Putamen (tissue), 1 donor: ENCODE measurements around the gene SPEM3.
A peak's percentile ranks its signal among the peaks of the same experiment; 100 is the strongest.
"Not testable (repeated sequence)": the region's sequence is repeated elsewhere in the genome, so short reads cannot be mapped to it uniquely, and the experiment has no call there.

Experiments
- DNase-seq: peaks from one replicate; pipeline ENCODE4 v3.0.0-alpha.2; 2016; ENCODE audit warnings: low spot score

Gene SPEM3

DNA sequence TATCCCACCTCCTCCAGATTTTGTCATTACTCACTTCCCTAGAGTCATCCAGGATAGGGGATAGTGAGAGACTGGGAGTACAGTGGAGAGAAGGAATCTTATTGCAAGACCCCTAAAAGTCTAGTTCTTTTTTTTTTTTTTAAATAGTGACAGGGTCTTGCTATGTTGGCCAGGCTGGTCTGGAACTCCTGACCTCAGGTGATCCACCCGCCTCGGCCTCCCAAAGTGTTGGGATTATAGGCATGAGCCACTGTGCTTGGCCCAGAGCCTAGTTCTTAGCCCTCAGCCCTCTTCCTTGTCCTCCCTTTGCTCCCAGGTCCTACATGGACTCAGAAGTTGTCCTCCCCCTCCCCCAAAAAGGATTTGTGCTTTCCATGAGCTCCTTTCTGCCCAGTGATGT, 13.5 kb downstream of the SPEM3 start:
- DNase-seq: no peak

DNA sequence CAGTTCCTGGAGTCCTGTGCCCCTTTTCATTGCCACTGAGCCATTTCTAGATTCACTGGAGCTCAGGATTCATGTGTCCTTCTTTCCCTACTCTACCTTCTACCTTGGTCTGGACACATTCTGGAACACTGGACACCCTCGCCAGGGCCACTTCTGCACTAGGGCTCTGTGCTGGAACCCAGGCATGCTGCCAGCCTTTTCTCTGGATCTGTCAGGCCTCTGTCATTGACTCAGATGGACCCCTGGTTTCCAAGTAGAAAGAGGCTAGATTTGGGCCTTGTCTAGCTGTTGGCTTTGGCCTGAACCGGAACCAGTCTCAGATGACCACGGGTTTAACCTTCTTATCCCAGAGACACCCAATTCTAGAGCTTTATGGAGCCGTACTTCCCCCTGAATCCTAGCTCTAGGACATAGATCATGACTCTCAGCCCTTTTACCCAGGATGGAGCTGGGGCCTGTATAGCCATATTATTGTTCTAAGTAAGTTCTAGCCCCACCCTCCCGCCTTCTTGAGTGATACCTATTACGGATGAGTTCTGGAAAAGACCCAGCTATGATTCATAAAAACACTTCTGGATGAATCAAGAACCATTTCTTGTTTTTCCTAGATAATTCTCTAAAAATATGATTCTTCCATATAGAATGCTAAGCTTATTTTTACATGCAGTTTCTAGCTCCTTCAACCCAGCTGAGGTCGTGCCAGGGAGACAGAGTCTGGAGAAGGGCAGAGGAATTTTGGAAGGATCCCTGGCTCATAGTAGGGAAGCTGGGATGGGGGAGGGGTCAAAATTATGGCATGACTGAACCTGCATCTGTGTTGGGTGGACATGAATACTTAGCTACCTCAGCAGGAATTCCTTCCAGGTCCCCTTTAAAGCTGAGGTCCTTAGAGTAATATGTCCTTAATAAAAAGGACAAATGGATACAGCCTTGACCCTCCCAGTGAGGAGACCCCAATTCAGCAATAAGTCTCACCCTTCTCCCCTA, 15.1 kb downstream of the SPEM3 start:
- no peak for DNase-seq

DNA sequence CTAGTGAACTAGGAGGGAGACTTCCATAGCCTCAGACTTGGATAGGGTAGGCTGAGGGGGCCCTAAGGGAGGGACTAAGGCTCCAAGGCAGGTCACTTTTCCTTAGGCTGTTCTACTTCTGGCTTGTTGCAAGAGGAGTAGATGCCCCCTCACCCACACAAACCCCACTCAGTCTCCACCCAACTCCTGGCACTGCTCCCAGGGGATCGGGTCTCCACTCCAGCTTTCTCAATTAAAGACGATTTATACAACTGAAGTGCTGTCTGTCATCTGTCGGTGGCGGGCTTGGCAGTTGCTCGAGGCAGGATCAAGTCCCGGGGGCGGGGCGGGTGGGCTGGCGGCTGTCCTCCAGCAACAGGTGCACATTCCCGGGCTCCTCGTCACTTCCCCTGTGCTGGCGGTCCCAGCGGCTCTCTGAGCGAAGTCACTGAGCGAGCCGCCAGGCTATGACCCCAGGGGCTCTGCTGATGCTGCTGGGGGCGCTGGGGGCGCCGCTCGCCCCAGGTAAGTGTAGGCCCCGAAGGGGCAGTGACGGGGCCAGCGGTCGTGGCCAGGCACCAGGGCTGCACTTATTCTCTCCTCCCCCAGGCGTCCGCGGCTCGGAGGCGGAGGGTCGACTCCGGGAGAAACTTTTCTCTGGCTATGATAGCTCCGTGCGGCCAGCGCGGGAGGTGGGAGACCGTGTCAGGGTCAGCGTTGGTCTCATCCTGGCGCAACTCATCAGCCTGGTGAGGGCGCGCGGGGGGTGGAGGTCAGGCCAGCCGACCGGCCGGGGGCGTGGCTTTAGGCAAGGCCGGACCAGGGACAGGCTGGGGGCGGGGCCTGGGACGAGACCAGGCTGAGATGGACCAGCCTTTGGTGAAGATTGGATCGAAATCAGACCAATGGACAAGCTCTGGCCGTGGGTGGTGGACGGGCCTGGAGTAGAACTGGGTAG, 16.3 kb downstream of the SPEM3 start, which contains the start of gene CHRNB1:
TSS of gene CHRNB1 (plus strand) at position 380 of the 937 bp plus-strand sequence. CDS start at position 447, 67 bp downstream.
- DNase-seq: peak; percentile 80

GRCh38 chr17:7445619-7445968, 16.9 kb downstream of the SPEM3 start:
- no peak for DNase-seq

GRCh38 chr17:7448461-7448860, 19.8 kb downstream of the SPEM3 start:
- no peak for DNase-seq

DNA sequence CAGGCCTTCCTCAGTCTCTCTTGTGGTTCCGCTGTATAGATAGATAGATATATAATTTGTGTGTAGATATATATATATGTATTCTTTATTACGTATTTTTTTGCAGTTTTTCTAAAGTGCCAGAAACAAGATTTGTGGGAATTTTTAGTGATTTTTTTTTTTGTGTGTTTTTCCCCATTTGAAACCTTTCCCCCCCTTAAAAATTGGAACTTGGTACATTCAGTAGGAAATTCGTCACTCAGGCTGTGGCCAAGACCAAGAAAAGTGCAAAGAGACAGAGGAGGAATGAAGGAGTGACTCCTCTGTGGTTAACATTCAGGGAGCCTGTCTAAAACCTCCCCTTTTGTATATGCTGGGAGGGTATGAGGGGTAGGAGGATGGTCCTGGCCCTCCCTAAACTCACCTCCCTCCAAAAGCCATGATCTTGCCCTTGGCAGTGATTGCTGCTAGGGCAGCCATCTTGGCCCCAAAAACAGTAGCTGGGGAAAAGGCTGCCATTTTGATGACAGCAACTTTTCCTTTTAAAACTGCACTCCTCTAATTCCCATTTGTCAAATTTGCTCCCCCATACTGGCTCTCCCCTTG, 31.4 kb downstream of the SPEM3 start:
- no peak for DNase-seq

DNA sequence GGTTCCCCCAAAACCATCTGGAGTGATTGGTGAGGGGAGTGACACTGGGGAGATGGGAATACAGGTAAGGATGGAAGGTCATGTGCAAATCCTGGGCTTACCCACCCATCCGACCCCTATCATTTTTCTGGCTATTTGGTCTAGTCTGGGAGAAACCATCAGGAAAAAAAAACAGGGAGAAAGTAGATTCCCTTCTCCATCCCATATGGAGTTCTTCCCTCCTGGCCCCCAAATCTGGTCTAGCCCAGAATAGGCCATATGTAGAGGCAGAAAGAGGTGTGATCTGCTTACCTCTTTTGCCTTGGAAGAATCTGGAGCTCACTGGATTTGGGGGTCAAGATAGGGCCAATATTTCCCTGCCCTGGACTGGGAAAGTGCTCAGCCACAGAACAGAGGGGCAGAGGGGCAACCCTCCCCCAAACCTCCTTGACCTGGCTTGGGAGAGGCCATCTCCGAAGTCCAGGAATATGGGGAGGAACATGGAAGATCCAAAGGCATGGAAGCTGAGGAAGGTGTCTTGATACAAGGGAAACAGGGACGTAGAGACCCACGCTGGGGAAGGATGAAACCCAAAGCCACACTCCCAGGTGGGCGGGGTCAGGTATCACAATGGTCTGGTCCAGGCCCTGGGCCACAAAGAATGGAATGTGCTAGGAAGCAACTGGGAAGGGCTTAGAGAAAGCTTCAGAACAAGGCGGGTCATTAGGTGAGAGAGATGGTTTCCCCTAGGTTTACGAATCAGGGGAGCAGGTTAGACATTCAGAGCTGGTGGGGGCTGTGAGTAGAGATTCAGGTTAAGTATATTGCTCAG, 32.4 kb downstream of the SPEM3 start:
- DNase-seq: no peak

GRCh38 chr17:7462474-7463371, 34.1 kb downstream of the SPEM3 start:
- DNase-seq: no peak

GRCh38 chr17:7463372-7463846, 34.8 kb downstream of the SPEM3 start:
- no peak for DNase-seq

DNA sequence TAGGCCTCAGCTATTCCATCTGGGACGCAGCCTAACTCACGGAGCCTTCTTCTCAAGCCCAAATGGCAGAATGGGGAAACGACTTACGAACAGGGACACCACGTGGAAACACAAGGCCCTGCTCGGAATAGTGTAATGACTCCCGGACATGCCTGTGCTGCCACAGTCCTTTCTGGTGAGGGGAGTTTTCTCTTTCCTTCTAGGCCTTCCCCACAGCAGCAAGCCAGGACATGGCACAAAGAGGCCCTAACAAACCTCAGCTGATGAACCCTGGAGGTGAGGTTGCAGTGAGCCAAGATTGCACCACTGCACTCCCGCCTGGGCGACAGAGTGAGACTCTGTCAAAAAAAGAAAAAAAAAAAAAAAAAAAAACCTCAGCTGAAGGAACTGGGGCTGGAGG, 35.4 kb downstream of the SPEM3 start:
- DNase-seq: no peak

GRCh38 chr17:7465597-7466275, 37.1 kb downstream of the SPEM3 start:
- DNase-seq: no peak

DNA sequence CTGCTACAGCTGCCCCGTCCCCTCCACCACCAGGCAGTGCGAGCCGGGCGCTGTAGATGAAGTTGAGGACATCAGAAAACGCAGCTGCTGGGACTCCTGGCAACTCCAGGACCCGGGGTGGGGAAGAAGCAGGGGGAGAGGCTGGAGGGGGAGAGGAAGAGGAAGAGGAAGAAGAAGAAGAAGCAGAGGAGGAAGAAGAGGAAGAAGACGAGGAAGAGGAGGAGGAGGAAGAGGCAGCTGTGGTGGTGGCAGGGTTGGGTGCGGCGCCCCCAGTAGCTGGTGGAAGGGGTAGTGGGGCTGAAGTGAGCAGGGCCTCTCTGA, 37.6 kb downstream of the SPEM3 start:
- no peak for DNase-seq

- no peak for DNase-seq
Observed at GRCh38 chr17:7466639-7467341, 38.1 kb downstream of the SPEM3 start.

GRCh38 chr17:7467498-7467897, 38.8 kb downstream of the SPEM3 start:
- DNase-seq: no peak

DNA sequence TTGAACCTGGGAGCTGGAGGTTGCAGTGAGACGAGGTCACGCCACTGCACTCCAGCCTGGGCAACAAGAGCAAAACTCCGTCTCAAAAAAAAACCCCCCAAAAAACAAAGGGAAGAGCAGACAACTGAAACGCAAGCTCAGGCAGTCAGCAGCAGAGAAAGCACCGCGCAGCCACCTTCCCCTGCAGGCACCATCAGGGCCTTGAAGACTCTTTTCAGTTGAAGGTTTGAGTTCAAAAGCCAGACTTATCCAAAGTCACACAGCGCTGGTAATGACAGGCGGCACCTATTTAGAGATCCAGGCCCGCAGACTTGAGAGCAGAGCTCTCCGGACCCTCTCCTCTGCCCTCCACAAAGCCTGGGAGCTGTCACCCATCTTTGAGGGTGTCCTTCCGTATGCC, 39.6 kb downstream of the SPEM3 start:
- no peak for DNase-seq

DNA sequence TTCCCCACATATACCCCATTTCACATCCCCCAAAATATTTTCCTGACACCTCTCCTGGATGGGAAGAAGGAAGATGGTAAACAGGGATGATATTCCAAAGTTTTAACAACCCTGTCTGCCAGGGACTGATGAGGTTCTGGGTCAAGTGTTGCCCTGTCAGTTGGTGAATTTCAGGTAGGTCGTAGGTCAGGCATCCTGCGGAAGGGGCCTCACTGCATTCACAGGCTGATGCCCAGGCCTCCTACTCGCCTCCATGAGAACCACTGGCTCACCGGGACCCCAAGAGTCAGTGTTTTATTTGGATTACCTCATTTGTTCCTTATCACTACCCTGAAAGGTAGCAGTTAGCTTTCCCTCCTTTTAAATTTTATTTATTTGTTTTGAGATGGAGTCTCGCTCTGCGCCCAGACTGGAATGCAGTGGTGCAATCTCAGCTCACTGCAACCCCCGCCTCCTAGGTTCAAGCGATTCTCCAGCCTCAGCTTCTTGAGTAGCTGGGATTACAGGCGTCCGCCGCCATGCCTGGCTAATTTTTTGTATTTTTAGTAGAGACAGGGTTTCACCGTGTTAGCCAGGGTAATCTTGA, 40.2 kb downstream of the SPEM3 start:
- no peak for DNase-seq

GRCh38 chr17:7469843-7470242, 41.2 kb downstream of the SPEM3 start:
- DNase-seq: not testable (repeated sequence)

GRCh38 chr17:7470457-7470973, 41.9 kb downstream of the SPEM3 start:
- DNase-seq: not testable (repeated sequence)
